H9 (cell line): ENCODE results near the gene TGFBRAP1. TPM values are rescaled to one million over a fixed set of nuclear protein-coding genes. Genes with fewer than 3 reads are reported as not detected.

Experiments used
- DNase-seq: peaks from one replicate; pipeline ENCODE4 v3.0.0-alpha.2; 2017
- H2AFZ ChIP-seq: one replicate; pipeline ENCODE4 v1.6.1; 2013; ENCODE audit warnings: mild to moderate bottlenecking, low read length, control low read depth, moderate library complexity
- H2AK5ac ChIP-seq: 2 replicates; pipeline ENCODE4 v1.6.1; 2013; ENCODE audit warnings: low read length, control low read depth, mixed read lengths; ENCODE audit not compliant: insufficient read length
- H2BK120ac ChIP-seq: one replicate; pipeline ENCODE4 v1.6.1; 2013; ENCODE audit warnings: low read depth, mild to moderate bottlenecking, low read length, control low read depth, inconsistent platforms; ENCODE audit not compliant: poor library complexity, severe bottlenecking
- H2BK12ac ChIP-seq: 2 replicates; pipeline ENCODE4 v1.6.1; 2013; ENCODE audit warnings: low read length, control low read depth, mixed read lengths, low read depth; ENCODE audit not compliant: insufficient read length
- H2BK15ac ChIP-seq: 2 replicates; pipeline ENCODE4 v1.6.1; 2013; ENCODE audit warnings: low read depth, low read length, control low read depth
- H2BK20ac ChIP-seq: one replicate; pipeline ENCODE4 v1.6.1; 2013; ENCODE audit warnings: low read depth, mild to moderate bottlenecking, low read length, control low read depth, inconsistent platforms; ENCODE audit not compliant: poor library complexity, severe bottlenecking
- H2BK5ac ChIP-seq: 2 replicates; pipeline ENCODE4 v1.6.1; 2013; ENCODE audit warnings: low read length, control low read depth, mixed read lengths; ENCODE audit not compliant: insufficient read length
- H3K14ac ChIP-seq: 2 replicates; pipeline ENCODE4 v1.6.1; 2013; ENCODE audit warnings: low read length, control low read depth; ENCODE audit not compliant: insufficient read depth
- H3K18ac ChIP-seq: 2 replicates; pipeline ENCODE4 v1.6.1; 2013; ENCODE audit warnings: low read depth, mild to moderate bottlenecking, mixed read lengths, low read length, control low read depth; ENCODE audit not compliant: insufficient read length
- H3K23ac ChIP-seq: 2 replicates; pipeline ENCODE4 v1.6.1; 2013; ENCODE audit warnings: low read length, control low read depth, mixed read lengths, low read depth; ENCODE audit not compliant: insufficient read length
- H3K23me2 ChIP-seq: 2 replicates; pipeline ENCODE4 v1.6.1; 2013; ENCODE audit warnings: low read depth, mild to moderate bottlenecking, mixed read lengths, low read length, control low read depth; ENCODE audit not compliant: insufficient read length, poor library complexity, severe bottlenecking
- H3K27ac ChIP-seq: 2 replicates; pipeline ENCODE4 v1.5.1; 2013; ENCODE audit warnings: low read length, control low read depth, mixed read lengths, low read depth; ENCODE audit not compliant: insufficient read length
- H3K27me3 ChIP-seq: 2 replicates; pipeline ENCODE4 v1.6.1; 2013; ENCODE audit warnings: low read length, control low read depth, inconsistent platforms; ENCODE audit not compliant: insufficient read depth
- H3K4ac ChIP-seq: 2 replicates; pipeline ENCODE4 v1.6.1; 2013; ENCODE audit warnings: low read depth, mild to moderate bottlenecking, control low read depth, inconsistent platforms, low read length, moderate library complexity
- H3K4me1 ChIP-seq: 2 replicates; pipeline ENCODE4 v1.6.1; 2013; ENCODE audit warnings: low read length, control low read depth, inconsistent platforms; ENCODE audit not compliant: insufficient read depth
- H3K4me2 ChIP-seq: 2 replicates; pipeline ENCODE4 v1.6.1; 2013; ENCODE audit warnings: low read length, control low read depth, mixed read lengths; ENCODE audit not compliant: insufficient read length, insufficient read depth
- H3K56ac ChIP-seq: 2 replicates; pipeline ENCODE4 v1.6.1; 2013; ENCODE audit warnings: low read depth, mild to moderate bottlenecking, mixed read lengths, low read length, control low read depth; ENCODE audit not compliant: insufficient read length
- H3K79me1 ChIP-seq: 2 replicates; pipeline ENCODE4 v1.6.1; 2013; ENCODE audit warnings: low read depth, mild to moderate bottlenecking, moderate library complexity, low read length, control low read depth, inconsistent platforms; ENCODE audit not compliant: insufficient read depth, poor library complexity, severe bottlenecking
- H3K79me2 ChIP-seq: 2 replicates; pipeline ENCODE4 v1.6.1; 2013; ENCODE audit warnings: low read length, control low read depth, inconsistent platforms; ENCODE audit not compliant: insufficient read depth
- H3K9ac ChIP-seq: 2 replicates; pipeline ENCODE4 v1.6.1; 2013; ENCODE audit warnings: low read length, control low read depth, mixed read lengths; ENCODE audit not compliant: insufficient read length; ENCODE audit errors: extremely low read depth
- H3K9me3 ChIP-seq: one replicate; pipeline ENCODE4 v1.6.1; 2013; ENCODE audit warnings: low read depth, low read length, inconsistent platforms; ENCODE audit not compliant: control insufficient read depth
- H3T11ph ChIP-seq: one replicate; pipeline ENCODE4 v1.6.1; 2013; ENCODE audit warnings: mild to moderate bottlenecking, low read length, control low read depth, inconsistent platforms
- H4K20me1 ChIP-seq: one replicate; pipeline ENCODE4 v1.6.1; 2013; ENCODE audit not compliant: control insufficient read depth, insufficient read length, insufficient read depth
- H4K5ac ChIP-seq: 2 replicates; pipeline ENCODE4 v1.6.1; 2013; ENCODE audit warnings: low read depth, mild to moderate bottlenecking, mixed read lengths, low read length, control low read depth; ENCODE audit not compliant: insufficient read length
- H4K8ac ChIP-seq: replicated peaks from 2 replicates; pipeline ENCODE4 v1.6.1; 2013; ENCODE audit warnings: low read length, control low read depth, mixed read lengths, low read depth; ENCODE audit not compliant: insufficient read length
- H4K91ac ChIP-seq: 2 replicates; pipeline ENCODE4 v1.6.1; 2013; ENCODE audit warnings: low read depth, mild to moderate bottlenecking, moderate library complexity, mixed read lengths, low read length, control low read depth; ENCODE audit not compliant: insufficient read length
- H3K27ac Mint-ChIP-seq, 3 experiments: 2 replicates in 2 of 3; 3 replicates in 1 of 3; pipeline ENCODE4 v1.8.0; 2020 to 2021; ENCODE audit warnings: mixed read lengths in 3 of 3, mild to moderate bottlenecking in 1 of 3, moderate library complexity in 1 of 3
- H3K27me3 Mint-ChIP-seq: 2 replicates; pipeline ENCODE4 v1.8.0; 2021; ENCODE audit warnings: low read depth, mild to moderate bottlenecking, moderate library complexity, mixed read lengths
- H3K36me3 Mint-ChIP-seq, 3 experiments: 2 replicates in 2 of 3; 3 replicates in 1 of 3; pipeline ENCODE4 v1.8.0; 2020 to 2021; ENCODE audit warnings: low read depth in 3 of 3, mixed read lengths in 3 of 3; ENCODE audit not compliant: insufficient read depth in 1 of 3
- H3K4me1 Mint-ChIP-seq, 2 experiments: 2 replicates each; pipeline ENCODE4 v1.8.0; 2020; ENCODE audit warnings: mixed read lengths in 2 of 2
- H3K4me3 Mint-ChIP-seq, 2 experiments: 2 replicates in 1 of 2; 3 replicates in 1 of 2; pipeline ENCODE4 v1.8.0; 2020 to 2021; ENCODE audit warnings: mild to moderate bottlenecking in 2 of 2, mixed read lengths in 2 of 2, moderate library complexity in 1 of 2
- H3K9me3 Mint-ChIP-seq, 2 experiments: 2 replicates in 1 of 2; 3 replicates in 1 of 2; pipeline ENCODE4 v1.8.0; 2020; ENCODE audit warnings: mild to moderate bottlenecking in 2 of 2, mixed read lengths in 2 of 2, moderate library complexity in 1 of 2
- WGBS: extraction: QIAGEN DNeasy Blood & Tissue Kit; methylation state at CpG from one replicate; pipeline ENCODE4 v1.1.7; 2013; ENCODE audit warnings: missing lambda C conversion rate, low lambda C conversion rate, mixed read lengths; ENCODE audit not compliant: insufficient read length; ENCODE audit errors: extremely low coverage; 5-methylcytosine and 5-hydroxymethylcytosine counted together
- total RNA-seq: library from RNA; stranded (reverse); gene quantifications from 2 replicates; pipeline ENCODE4 v1.2.1, GENCODE V29; 2021
- TF ChIP-seq, protein P1 (sequence below): fragments of 200-600 bp; sonication (generic); conservative IDR thresholded peaks from 3 replicates; pipeline ENCODE4 v1.8.0; 2021; ENCODE audit warnings: antibody characterized with exemption, mild to moderate bottlenecking

TGFBRAP1 gene
- total RNA-seq, 1 experiment from 2014 or later: 23.6 TPM

DNA sequence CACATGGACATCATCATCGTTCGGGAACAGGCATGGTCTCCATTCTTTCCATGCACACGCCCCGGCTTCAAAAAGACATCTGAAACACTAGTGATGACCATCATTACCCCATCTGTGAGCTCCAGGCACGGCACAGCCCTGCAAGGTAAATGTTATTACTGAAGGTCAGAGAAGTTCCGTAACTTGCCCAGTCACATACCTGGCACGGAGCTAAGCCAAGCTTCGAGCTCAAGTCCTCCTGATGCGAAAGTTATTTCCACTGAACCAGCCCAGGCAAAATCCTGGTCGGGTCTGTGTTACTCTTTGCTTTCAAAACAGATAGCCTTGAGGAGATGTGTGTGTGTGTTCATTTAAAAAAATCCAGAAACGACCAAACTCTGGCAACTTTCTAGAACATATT, 46.5 kb upstream of the TGFBRAP1 start:
- Histone ChIP-seq H2BK5ac (no peak overlapping the region), H2BK12ac (no peak overlapping the region), H2BK20ac (no peak overlapping the region), H3K18ac (no peak overlapping the region), H3K4me2 (no peak overlapping the region), H4K8ac (no peak overlapping the region), H2BK120ac (no peak overlapping the region), H2AFZ (no peak overlapping the region), H3K79me1 (no peaks in the 10 kb centered on the region), H4K20me1 (no peaks in the 10 kb centered on the region), H3K79me2 (no peaks in the 10 kb centered on the region), H2BK15ac (no peak overlapping the region), H4K91ac (no peak overlapping the region), H3K4ac (no peak overlapping the region), H2AK5ac (no peak overlapping the region), H3K23ac (no peak overlapping the region), H3T11ph (no peak overlapping the region), H3K9me3 (no peaks in the 10 kb centered on the region), H3K4me1 (no peaks in the 10 kb centered on the region), H3K9ac (no peak overlapping the region), H3K23me2 (no peaks in the 10 kb centered on the region), H3K14ac (no peak overlapping the region), H3K27me3 (no peaks in the 10 kb centered on the region), H3K56ac (no peak overlapping the region), H4K5ac (no peak overlapping the region), H3K27ac (no peak overlapping the region)
- Mint-ChIP-seq H3K36me3 (peaks cover 0 to 28% (median 25%) of the 10 kb centered on the region in 3 experiments; a peak in 5 of 7 replicates), H3K27me3 (no peaks in the 10 kb centered on the region; the same call in 1 of the 2 replicates), H3K27ac (peak overlapping the region in 1 of 3 experiments; percentile 35; a peak in 1 of 7 replicates), H3K9me3 (no peaks in the 10 kb centered on the region), H3K4me1 (no peaks in the 10 kb centered on the region), H3K4me3 (no peak overlapping the region)
- no peak for DNase-seq
- TF ChIP-seq, protein P1, sequence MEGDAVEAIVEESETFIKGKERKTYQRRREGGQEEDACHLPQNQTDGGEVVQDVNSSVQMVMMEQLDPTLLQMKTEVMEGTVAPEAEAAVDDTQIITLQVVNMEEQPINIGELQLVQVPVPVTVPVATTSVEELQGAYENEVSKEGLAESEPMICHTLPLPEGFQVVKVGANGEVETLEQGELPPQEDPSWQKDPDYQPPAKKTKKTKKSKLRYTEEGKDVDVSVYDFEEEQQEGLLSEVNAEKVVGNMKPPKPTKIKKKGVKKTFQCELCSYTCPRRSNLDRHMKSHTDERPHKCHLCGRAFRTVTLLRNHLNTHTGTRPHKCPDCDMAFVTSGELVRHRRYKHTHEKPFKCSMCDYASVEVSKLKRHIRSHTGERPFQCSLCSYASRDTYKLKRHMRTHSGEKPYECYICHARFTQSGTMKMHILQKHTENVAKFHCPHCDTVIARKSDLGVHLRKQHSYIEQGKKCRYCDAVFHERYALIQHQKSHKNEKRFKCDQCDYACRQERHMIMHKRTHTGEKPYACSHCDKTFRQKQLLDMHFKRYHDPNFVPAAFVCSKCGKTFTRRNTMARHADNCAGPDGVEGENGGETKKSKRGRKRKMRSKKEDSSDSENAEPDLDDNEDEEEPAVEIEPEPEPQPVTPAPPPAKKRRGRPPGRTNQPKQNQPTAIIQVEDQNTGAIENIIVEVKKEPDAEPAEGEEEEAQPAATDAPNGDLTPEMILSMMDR: no peak
- no CpG with 5 or more reads among the region's 11 CpGs for WGBS
